Measurements from ENCODE around the gene WDR48. TPM values are rescaled to one million over a fixed set of nuclear protein-coding genes. Genes with fewer than 3 reads are reported as not detected.

Gene WDR48
- total and polyA plus RNA-seq, 9 donors, result 27.7 to 39.4 (median 33.3) TPM

DNA sequence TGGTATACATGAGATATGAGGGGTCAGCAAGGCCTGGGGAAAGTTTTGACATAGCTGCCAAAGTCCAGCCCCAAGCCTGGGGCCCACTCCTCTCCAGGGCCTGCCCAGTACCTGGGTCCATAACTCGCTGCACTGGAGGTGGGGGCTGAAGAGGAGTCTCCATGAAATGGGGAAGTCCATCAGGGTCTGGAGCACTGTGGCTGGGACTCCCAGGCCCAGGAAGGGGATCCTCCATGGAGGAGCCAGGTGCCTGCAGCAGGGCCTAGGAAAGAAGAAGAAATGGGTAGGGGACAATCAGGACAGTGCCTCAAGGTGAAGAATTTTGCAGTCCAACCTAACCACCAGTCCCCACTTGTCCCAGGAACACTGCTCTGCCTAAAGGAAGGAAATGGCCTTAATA, 47.4 kb downstream of the WDR48 start:
- Histone ChIP-seq H3K9me3 (replicated peaks; ENCODE audit: control insufficient read depth, low read depth, low read length) (no peaks in the 10 kb centered on the region), H3K4me1 (ENCODE audit: control insufficient read depth, insufficient read depth, low read length) (peaks cover 5% of the 10 kb centered on the region), H3K36me3 (ENCODE audit: control insufficient read depth, insufficient read depth, low read length) (peaks cover 68% of the 10 kb centered on the region), H3K27ac (ENCODE audit: low read length) (no peak overlapping the region), H3K27me3 (ENCODE audit: control insufficient read depth, insufficient read depth, low read length) (no peaks in the 10 kb centered on the region), H3K4me3 (ENCODE audit: low read length) (no peak overlapping the region)
- 88% methylated on average over 1 of the region's 1 CpG for WGBS (ENCODE audit: insufficient coverage)
- no peak for DNase-seq

DNA sequence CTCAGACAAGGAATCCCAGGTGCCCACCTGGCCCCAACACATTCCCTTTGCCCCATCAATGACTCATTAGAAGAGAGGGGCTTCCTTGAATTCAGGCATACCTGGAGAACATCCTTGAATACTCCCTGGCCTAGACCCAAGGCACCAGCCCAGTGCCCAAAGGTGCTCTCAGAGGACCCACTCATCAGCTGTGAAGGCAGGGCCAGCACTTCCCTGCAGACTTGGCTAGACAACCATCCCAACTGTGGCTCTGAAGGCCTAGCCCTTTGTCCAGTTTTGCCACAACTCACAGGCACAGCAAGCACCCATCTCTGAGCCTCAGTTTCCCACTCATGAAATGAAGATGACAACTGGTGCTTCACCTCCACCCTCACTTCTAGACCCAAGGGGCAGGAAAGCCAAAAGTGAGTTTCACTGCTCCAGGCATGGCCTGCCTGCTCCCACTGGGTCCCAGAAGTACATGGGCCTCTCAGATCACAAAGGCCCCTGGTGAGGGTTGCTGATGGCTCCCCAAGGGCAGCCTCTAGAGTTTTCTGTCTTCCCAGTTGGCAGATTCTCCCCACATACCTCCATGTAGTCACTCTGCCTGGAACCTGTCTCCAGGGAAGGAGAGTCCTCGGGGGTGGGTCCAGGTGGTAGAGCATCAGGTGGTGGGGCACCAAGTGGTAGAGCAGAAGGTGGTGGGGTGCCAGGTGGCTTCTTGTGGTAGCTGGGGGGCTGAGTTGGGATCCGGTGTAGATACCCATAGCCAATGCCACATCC, 48.1 kb downstream of the WDR48 start:
- Histone ChIP-seq H3K27me3 (ENCODE audit: control insufficient read depth, insufficient read depth, low read length) (no peaks in the 10 kb centered on the region), H3K9me3 (replicated peaks; ENCODE audit: control insufficient read depth, low read depth, low read length) (no peaks in the 10 kb centered on the region), H3K36me3 (ENCODE audit: control insufficient read depth, insufficient read depth, low read length) (peaks cover 62% of the 10 kb centered on the region), H3K4me3 (ENCODE audit: low read length) (no peak overlapping the region), H3K27ac (ENCODE audit: low read length) (no peak overlapping the region), H3K4me1 (ENCODE audit: control insufficient read depth, insufficient read depth, low read length) (peaks cover 12% of the 10 kb centered on the region)
- no peak for DNase-seq
- WGBS (ENCODE audit: insufficient coverage), result no CpG with 5 or more reads among the region's 2 CpGs

DNA sequence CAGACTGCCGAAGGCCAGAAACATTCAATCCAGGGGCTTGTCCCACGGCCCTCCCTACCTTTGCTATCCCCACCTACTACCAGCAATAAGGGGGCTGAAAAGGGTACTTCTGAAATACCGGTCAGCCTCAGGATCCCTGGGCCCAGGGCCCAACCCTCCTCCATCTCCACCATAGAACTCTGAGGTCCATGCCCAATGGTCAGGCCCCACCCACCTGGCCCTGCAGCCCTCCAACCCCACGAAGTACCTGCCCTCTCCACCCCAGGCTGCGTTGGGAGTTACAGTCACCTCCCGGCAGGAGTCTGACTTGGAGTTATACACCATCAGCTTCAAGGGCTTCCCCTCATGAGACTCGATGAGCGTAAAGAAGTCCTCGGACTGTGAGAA, 48.7 kb downstream of the WDR48 start:
- Histone ChIP-seq H3K4me3 (ENCODE audit: low read length) (no peak overlapping the region), H3K9me3 (replicated peaks; ENCODE audit: control insufficient read depth, low read depth, low read length) (no peaks in the 10 kb centered on the region), H3K27me3 (ENCODE audit: control insufficient read depth, insufficient read depth, low read length) (no peaks in the 10 kb centered on the region), H3K4me1 (ENCODE audit: control insufficient read depth, insufficient read depth, low read length) (peaks cover 17% of the 10 kb centered on the region), H3K27ac (ENCODE audit: low read length) (no peak overlapping the region), H3K36me3 (ENCODE audit: control insufficient read depth, insufficient read depth, low read length) (peaks cover 58% of the 10 kb centered on the region)
- DNase-seq, result no peak
- WGBS (ENCODE audit: insufficient coverage), result 92% methylated on average over 7 of the region's 9 CpGs

DNA sequence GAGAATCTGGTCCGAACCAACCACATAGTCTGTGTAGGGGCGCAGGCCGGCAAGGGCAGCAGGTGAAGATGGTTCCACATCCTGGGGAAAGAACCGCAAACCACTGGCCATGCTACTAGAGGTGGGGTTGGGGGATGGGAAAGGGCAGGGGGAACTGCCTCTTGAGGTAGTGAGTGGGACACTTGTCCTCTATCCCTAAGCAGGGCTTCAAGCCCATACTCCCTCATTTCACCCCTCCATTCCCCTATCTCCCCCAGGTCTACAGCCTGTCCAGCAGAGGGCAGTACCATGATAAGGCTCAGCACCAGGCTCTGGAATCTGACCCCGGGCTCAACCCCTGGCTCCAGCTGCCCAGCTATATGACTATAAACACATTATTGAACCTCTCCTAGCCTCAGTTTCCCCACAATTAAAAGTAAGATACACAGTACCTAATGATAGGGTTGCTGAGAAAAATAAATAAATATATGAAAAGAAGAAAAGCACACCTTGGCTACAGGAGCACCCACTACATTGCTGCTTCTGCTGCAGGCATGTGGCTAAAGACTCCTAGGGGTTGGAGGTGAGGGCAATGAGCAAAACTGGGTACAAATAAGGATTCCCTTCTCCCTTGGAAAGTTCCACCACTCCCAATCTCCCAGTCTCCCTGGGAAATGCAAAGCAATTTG, 49.3 kb downstream of the WDR48 start:
- Histone ChIP-seq H3K9me3 (replicated peaks; ENCODE audit: control insufficient read depth, low read depth, low read length) (no peaks in the 10 kb centered on the region), H3K4me1 (ENCODE audit: control insufficient read depth, insufficient read depth, low read length) (peaks cover 23% of the 10 kb centered on the region), H3K36me3 (ENCODE audit: control insufficient read depth, insufficient read depth, low read length) (peaks cover 54% of the 10 kb centered on the region), H3K27ac (ENCODE audit: low read length) (no peak overlapping the region), H3K4me3 (ENCODE audit: low read length) (no peak overlapping the region), H3K27me3 (ENCODE audit: control insufficient read depth, insufficient read depth, low read length) (no peaks in the 10 kb centered on the region)
- WGBS (ENCODE audit: insufficient coverage), result no CpG with 5 or more reads among the region's 5 CpGs
- no peak for DNase-seq

DNA sequence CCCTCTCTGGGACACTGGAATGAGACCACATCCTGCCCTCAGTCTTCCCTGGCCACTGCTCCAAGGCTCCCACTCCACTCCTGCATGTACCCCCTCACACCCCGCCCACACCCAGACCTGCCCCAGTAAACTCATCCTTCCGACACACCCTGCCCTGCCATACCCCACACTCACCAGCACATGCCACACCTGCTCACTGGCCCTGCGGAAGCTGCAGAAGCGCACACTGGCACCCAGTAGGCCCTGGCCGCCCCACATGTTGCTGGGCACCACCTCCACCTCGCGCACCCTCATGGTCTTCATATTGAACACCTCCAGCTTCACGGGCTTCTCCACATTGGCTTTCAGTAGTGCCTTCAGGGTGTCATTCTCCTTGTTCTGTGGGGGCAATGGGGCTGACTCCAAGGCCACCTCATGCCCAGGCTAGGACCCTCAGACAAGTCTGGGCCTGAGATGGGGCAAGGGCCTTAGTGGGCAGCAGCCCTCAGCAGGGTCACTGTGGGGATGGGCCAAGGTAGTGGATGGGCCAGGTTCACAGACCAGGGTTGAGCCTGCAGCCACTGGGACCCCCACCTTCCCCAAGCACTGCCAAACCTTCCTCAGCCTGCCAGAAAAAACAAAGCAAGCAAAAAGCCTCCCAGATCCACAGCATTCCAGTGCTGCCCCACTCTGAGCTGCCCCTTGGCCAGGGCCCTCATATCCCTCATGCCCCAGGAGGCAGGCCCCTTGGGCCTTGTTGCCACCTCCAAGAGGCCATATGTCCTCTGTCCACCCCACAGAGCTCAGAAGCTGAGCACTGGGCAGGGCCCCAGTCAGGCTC, 50.9 kb downstream of the WDR48 start:
- no peak overlapping the region for H3K4me3 ChIP-seq (ENCODE audit: low read length)
- peaks cover 43% of the 10 kb centered on the region for H3K36me3 ChIP-seq (ENCODE audit: control insufficient read depth, insufficient read depth, low read length)
- H3K9me3 ChIP-seq (replicated peaks; ENCODE audit: control insufficient read depth, low read depth, low read length), result no peaks in the 10 kb centered on the region
- WGBS (ENCODE audit: insufficient coverage), result 98% methylated on average over 6 of the region's 8 CpGs
- no peak overlapping the region for H3K27ac ChIP-seq (ENCODE audit: low read length)
- no peaks in the 10 kb centered on the region for H3K27me3 ChIP-seq (ENCODE audit: control insufficient read depth, insufficient read depth, low read length)
- H3K4me1 ChIP-seq (ENCODE audit: control insufficient read depth, insufficient read depth, low read length), result peaks cover 26% of the 10 kb centered on the region
- DNase-seq, result no peak

DNA sequence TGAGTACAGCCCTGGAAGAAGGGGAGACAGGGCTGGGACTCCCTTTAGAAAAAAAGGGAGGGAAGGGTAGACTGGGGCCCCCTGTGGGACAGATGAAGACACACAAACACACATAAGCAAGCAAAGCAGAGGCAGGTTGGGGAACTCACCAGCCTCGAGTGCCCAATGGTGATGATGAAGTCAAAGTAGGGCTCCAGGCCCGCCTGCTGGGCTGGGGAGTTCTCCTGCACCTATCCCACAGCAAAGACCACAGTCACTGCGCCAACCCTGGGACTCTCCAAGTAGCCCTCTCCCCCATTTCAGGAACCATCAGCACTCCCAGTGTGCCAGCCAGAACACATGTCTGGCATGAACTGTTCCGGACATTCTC, 51.5 kb downstream of the WDR48 start:
- H3K27ac ChIP-seq (ENCODE audit: low read length), result no peak overlapping the region
- H3K4me3 ChIP-seq (ENCODE audit: low read length), result no peak overlapping the region
- H3K36me3 ChIP-seq (ENCODE audit: control insufficient read depth, insufficient read depth, low read length), result peaks cover 37% of the 10 kb centered on the region
- no peaks in the 10 kb centered on the region for H3K27me3 ChIP-seq (ENCODE audit: control insufficient read depth, insufficient read depth, low read length)
- H3K4me1 ChIP-seq (ENCODE audit: control insufficient read depth, insufficient read depth, low read length), result peaks cover 31% of the 10 kb centered on the region
- H3K9me3 ChIP-seq (replicated peaks; ENCODE audit: control insufficient read depth, low read depth, low read length), result no peaks in the 10 kb centered on the region
- WGBS (ENCODE audit: insufficient coverage), result 81% methylated on average over 2 of the region's 4 CpGs
- no peak for DNase-seq

DNA sequence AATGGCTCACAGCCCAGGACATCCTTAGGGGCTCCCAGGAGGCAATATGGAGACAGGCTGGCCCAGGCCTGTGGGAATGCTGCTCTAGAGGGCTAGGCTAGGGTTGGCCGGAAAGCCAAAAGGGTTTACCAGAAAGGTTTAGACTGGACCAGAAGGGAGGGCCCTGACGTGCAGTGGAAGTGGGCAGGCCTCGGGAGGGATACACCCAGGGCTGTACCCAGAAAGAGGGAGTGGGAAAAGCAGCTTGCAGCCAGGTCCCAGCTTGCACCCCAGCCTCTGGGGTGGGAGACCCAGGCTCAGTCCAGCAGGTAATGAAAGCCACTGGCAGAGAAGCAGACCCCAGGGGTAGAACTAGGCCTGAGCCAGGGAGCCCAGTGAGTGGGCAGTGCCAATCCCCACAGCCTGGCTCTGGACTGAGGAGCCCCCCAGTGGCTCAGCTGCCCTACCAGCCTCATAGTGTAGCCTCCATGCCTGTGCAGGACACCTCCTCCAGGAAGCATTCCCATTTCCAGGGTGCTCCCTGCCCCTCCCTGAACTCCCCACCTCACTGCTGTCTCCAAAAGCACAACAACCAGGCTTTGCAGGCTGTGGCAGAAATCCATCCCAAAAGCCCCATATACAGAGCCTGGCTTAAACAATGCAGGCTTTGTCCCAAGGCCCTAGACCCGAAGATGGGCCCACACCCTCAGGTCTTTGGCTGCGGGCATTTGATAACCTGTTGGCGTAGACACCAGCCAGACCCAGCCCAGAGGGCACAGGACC, 52.2 kb downstream of the WDR48 start:
- Histone ChIP-seq H3K4me1 (ENCODE audit: control insufficient read depth, insufficient read depth, low read length) (peaks cover 32% of the 10 kb centered on the region), H3K27me3 (ENCODE audit: control insufficient read depth, insufficient read depth, low read length) (no peaks in the 10 kb centered on the region), H3K27ac (ENCODE audit: low read length) (no peak overlapping the region), H3K36me3 (ENCODE audit: control insufficient read depth, insufficient read depth, low read length) (peaks cover 31% of the 10 kb centered on the region), H3K9me3 (replicated peaks; ENCODE audit: control insufficient read depth, low read depth, low read length) (no peaks in the 10 kb centered on the region), H3K4me3 (ENCODE audit: low read length) (no peak overlapping the region)
- 96% methylated on average over 6 of the region's 6 CpGs for WGBS (ENCODE audit: insufficient coverage)
- no peak for DNase-seq

DNA sequence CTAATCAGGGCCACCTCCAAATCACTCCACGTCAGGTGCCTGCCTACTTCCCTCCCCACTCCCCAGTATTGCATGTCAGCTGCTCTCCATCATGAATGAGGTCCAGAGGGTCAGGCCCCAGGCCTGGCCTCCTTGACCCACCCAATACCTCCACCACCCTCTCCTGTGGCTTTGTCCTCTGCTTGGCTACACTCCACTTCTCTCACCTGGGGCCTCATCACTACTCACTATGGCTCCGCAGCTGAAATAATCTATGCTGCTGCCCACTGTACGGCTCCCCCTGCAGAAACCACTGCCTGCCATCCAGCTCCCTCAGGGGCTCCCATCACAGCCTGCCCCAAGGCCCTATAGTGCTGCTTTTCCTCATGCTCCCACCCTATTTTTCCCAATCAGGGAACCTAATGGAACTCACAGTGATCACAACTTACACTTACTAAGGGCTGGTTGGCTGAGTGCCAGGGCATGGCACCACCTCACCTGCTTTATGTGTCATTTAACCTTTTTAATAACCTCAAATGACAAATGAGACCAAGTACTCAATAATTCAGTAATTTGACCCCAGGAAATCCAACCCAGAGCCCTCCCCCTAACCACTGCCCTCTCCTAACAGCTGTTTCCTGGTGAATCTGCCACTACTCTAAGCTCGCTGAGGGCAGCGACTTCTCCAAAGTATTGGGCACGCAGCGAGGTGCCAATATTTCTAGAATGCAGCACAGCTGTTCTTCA, 53.3 kb downstream of the WDR48 start:
- DNase-seq, result no peak
- Histone ChIP-seq H3K27me3 (ENCODE audit: control insufficient read depth, insufficient read depth, low read length) (no peaks in the 10 kb centered on the region), H3K36me3 (ENCODE audit: control insufficient read depth, insufficient read depth, low read length) (peaks cover 19% of the 10 kb centered on the region), H3K27ac (ENCODE audit: low read length) (no peak overlapping the region), H3K9me3 (replicated peaks; ENCODE audit: control insufficient read depth, low read depth, low read length) (no peaks in the 10 kb centered on the region), H3K4me3 (ENCODE audit: low read length) (no peak overlapping the region), H3K4me1 (ENCODE audit: control insufficient read depth, insufficient read depth, low read length) (peaks cover 32% of the 10 kb centered on the region)
- 84% methylated on average over 3 of the region's 7 CpGs for WGBS (ENCODE audit: insufficient coverage)

DNA sequence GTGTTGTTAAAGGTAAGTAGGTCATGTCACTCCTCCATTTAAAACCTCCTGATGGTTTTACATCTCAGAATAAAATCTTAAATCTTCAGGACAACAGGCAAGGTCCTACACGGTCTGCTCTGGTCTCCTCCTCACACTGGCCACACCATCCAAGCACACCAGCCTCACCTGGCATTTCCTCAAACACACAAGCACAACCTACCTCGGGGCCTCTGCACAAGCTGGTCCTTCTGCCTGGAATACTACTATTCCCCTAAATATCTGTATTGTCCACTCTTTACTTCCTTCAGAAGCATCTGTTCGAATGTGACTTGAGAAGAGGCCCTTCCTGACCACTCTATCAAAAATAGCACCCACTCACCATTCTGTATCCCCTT, 53.9 kb downstream of the WDR48 start:
- H3K4me3 ChIP-seq (ENCODE audit: low read length), result no peak overlapping the region
- peaks cover 32% of the 10 kb centered on the region for H3K4me1 ChIP-seq (ENCODE audit: control insufficient read depth, insufficient read depth, low read length)
- H3K9me3 ChIP-seq (replicated peaks; ENCODE audit: control insufficient read depth, low read depth, low read length), result no peaks in the 10 kb centered on the region
- no peak for DNase-seq
- H3K27ac ChIP-seq (ENCODE audit: low read length), result no peak overlapping the region
- H3K36me3 ChIP-seq (ENCODE audit: control insufficient read depth, insufficient read depth, low read length), result peaks cover 14% of the 10 kb centered on the region
- 70% methylated on average over 3 of the region's 3 CpGs for WGBS (ENCODE audit: insufficient coverage)
- H3K27me3 ChIP-seq (ENCODE audit: control insufficient read depth, insufficient read depth, low read length), result no peaks in the 10 kb centered on the region
